Tibial nerve (tissue), 3 donors: ENCODE measurements around the gene ATP2C2.

ENCODE experiments used
- POLR2A ChIP-seq, 2 donors: fragments of 450-650 bp; IDR thresholded peaks; one replicate each; pipeline ENCODE4 v1.6.1; 2017; ENCODE audit warnings: antibody characterized with exemption in 2 of 2, mild to moderate bottlenecking in 2 of 2, moderate library complexity in 2 of 2
- TF ChIP-seq, protein P1 (sequence below), 5 experiments: fragments of 200-600 bp in 3 of 5; fragments of 450-650 bp in 2 of 5; sonication (generic) in 3 of 5; IDR thresholded peaks; one replicate each; pipeline ENCODE4 v1.5.1; 2016 to 2019; ENCODE audit warnings: antibody characterized with exemption in 5 of 5, mild to moderate bottlenecking in 3 of 5, moderate library complexity in 2 of 5

- TF ChIP-seq, protein P1, sequence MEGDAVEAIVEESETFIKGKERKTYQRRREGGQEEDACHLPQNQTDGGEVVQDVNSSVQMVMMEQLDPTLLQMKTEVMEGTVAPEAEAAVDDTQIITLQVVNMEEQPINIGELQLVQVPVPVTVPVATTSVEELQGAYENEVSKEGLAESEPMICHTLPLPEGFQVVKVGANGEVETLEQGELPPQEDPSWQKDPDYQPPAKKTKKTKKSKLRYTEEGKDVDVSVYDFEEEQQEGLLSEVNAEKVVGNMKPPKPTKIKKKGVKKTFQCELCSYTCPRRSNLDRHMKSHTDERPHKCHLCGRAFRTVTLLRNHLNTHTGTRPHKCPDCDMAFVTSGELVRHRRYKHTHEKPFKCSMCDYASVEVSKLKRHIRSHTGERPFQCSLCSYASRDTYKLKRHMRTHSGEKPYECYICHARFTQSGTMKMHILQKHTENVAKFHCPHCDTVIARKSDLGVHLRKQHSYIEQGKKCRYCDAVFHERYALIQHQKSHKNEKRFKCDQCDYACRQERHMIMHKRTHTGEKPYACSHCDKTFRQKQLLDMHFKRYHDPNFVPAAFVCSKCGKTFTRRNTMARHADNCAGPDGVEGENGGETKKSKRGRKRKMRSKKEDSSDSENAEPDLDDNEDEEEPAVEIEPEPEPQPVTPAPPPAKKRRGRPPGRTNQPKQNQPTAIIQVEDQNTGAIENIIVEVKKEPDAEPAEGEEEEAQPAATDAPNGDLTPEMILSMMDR (IDR thresholded peaks at IDR 0.05): no peak
- no peak for TF ChIP-seq POLR2A (IDR thresholded peaks at IDR 0.05)
Observed at GRCh38 chr16:84459941-84460405, 91.6 kb downstream of the ATP2C2 start.
